Fibroblast of villous mesenchyme (primary cell): ENCODE data around the gene IL17A. TPM values are rescaled to one million over a fixed set of nuclear protein-coding genes. Genes with fewer than 3 reads are reported as not detected.

Source experiments
- DNase-seq: peaks from one replicate; pipeline ENCODE4 v3.0.0-alpha.2; 2010; ENCODE audit warnings: low read depth
- H3K4me3 ChIP-seq: 2 replicates; pipeline ENCODE4 v1.5.1; 2011; ENCODE audit warnings: low read depth, mild to moderate bottlenecking, low read length
- total RNA-seq: library from RNA; depleted of rRNA; stranded (reverse); fragments of >200 nt; gene quantifications from 2 replicates; pipeline ENCODE4 v1.2.3, GENCODE V29; 2012
- TF ChIP-seq, protein P1 (sequence below): IDR thresholded peaks from 2 replicates; pipeline ENCODE4 v1.5.1; 2012; ENCODE audit warnings: low read depth, mild to moderate bottlenecking, low read length; ENCODE audit not compliant: insufficient read depth

Gene IL17A
- total RNA-seq, 1 donor = not detected

GRCh38 chr6:52215787-52216186 lies 29.6 kb downstream of the IL17A start:
- DNase-seq = no peak
- H3K4me3 ChIP-seq = no peak overlapping the region
- TF ChIP-seq, protein P1, sequence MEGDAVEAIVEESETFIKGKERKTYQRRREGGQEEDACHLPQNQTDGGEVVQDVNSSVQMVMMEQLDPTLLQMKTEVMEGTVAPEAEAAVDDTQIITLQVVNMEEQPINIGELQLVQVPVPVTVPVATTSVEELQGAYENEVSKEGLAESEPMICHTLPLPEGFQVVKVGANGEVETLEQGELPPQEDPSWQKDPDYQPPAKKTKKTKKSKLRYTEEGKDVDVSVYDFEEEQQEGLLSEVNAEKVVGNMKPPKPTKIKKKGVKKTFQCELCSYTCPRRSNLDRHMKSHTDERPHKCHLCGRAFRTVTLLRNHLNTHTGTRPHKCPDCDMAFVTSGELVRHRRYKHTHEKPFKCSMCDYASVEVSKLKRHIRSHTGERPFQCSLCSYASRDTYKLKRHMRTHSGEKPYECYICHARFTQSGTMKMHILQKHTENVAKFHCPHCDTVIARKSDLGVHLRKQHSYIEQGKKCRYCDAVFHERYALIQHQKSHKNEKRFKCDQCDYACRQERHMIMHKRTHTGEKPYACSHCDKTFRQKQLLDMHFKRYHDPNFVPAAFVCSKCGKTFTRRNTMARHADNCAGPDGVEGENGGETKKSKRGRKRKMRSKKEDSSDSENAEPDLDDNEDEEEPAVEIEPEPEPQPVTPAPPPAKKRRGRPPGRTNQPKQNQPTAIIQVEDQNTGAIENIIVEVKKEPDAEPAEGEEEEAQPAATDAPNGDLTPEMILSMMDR = no peak

- TF ChIP-seq, protein P1 = no peak
Measured at GRCh38 chr6:52216932-52217575, 30.9 kb downstream of the IL17A start.

DNA sequence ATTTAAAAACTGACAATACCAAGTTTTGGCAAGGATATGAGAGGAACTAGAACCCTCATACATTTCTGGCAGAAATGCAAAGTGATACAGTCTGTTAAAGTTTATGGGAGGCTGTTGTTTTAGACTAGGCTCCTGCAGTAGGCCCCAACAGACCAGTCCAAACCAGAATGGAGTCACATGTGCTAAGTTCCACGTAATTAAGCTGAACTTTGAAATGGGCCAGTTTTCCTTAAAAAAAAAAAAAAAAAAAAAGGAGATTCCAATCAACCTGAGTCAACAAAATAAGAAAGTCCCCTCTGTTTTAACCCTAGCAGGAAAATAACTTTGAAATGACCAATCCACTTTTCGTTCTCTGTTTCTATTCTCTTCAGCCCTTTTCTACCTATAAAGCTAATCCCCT lies 31.6 kb downstream of the IL17A start:
- TF ChIP-seq, protein P1 = no peak
- no peak for DNase-seq
- no peak overlapping the region for H3K4me3 ChIP-seq

More at GRCh38 chr6:52216932-52217575, 30.9 kb downstream of the IL17A start:
- DNase-seq = no peak
- H3K4me3 ChIP-seq = no peak overlapping the region

GRCh38 chr6:52221302-52221701 lies 35.1 kb downstream of the IL17A start:
- TF ChIP-seq, protein P1 = no peak
- no peak overlapping the region for H3K4me3 ChIP-seq
- no peak for DNase-seq

DNA sequence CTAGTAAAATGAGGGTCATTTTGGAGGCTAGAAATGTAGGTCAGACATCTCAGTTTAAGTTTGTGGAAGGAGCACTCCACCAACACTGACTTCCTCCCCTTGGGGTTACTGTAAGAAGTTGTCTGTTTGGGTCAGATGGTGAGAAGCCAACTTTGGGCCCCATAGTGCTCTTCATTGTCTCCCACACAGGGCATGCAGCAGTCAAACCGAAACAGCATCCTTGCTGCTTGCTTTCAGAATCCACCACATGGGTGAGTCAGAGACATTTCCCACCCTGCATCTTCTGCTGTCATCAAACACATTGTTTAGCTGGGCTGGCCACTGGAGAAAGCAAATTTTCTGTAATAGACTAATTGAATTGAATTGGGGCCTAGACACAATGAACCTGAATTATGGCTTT lies 41.3 kb downstream of the IL17A start:
- peak; percentile 7 for DNase-seq
- H3K4me3 ChIP-seq = no peak overlapping the region
- TF ChIP-seq, protein P1 = no peak

DNA sequence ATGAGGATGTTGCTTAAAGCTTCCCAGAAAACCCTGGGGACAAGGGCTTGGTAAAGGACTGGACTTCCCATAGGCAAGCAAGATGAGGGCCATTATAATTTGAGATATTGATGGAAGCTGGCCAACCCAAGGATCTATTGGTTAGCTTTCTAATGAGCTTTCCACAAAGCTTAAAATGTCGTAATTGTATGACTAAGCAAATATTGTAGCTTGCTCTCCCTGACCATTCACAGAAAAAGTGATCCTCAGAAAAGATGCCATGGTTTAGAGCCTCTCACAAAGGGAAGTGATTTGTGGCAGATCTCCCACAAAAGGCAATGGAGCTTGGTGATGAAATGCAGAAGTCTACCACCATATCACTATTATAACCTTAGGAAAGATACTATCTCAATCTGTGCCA lies 44.5 kb downstream of the IL17A start:
- no peak overlapping the region for H3K4me3 ChIP-seq
- TF ChIP-seq, protein P1 = no peak
- no peak for DNase-seq
